Measurements from ENCODE around the gene KCNH1. TPM values are rescaled to one million over a fixed set of nuclear protein-coding genes. Genes with fewer than 3 reads are reported as not detected.

KCNH1 gene
- total and polyA plus RNA-seq, 9 of the 15 experiments (the other 6 are each of a cell fraction or from before 2014, with no cell fraction given), result not detected

DNA sequence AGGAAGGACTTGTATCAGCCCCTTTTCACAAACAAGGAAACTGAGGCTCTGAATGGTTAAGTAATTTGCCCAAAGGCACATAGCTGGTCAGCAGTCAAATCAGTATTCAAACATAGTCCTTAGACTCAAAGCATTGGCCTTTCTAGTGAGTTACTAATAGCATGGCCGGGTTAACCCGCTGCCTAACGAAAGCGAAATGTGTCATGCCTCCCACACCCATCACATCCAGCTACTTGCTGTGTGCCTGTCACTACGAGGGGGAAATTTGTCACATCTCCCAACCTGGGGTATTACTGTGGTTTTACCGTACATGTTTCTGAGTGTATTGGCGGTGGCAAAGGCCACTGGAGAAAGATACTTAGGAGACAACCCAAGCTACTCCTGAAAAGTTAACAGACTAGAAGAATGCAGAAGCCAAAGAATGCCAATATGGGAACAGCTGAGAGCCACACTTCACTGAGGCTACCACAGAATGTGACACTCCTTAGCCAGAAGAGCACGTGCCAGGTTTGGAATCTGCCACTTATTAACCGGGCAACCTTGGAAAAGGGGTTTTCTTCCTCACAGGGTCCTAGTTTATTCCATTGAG, 363.5 kb downstream of the KCNH1 start:
- Histone ChIP-seq H3K9me3 (replicated peaks; ENCODE audit: control insufficient read depth, insufficient read depth, low read depth, low read length) (0 out of 2 replicates have a peak, but pooled peaks cover 1% of the 10 kb centered on the region), H3K27ac (ENCODE audit: extremely low read depth, low read depth, low read length) (no peak overlapping the region), H3K4me1 (replicated peaks in 1 of 2; ENCODE audit: control insufficient read depth in 2 of 2, insufficient read depth in 2 of 2, low read length in 2 of 2) (no peaks in the 10 kb centered on the region), H3K27me3 (ENCODE audit: control insufficient read depth in 2 of 2, insufficient read depth in 2 of 2, low read length in 2 of 2) (no peaks in the 10 kb centered on the region), H3K4me3 (no peak overlapping the region), H3K36me3 (ENCODE audit: control insufficient read depth, insufficient read depth, low read length) (no peaks in the 10 kb centered on the region), H3K9me1 (ENCODE audit: control insufficient read depth, insufficient read depth, low read length) (no peaks in the 10 kb centered on the region), H3K4me2 (ENCODE audit: insufficient read depth, low read length) (no peak overlapping the region), H3K79me2 (ENCODE audit: control insufficient read depth, insufficient read depth, low read length) (no peaks in the 10 kb centered on the region), H2AFZ (ENCODE audit: low read depth, low read length) (no peak overlapping the region), H3K9ac (ENCODE audit: insufficient read depth in 1 of 2, low read depth in 2 of 2, low read length in 2 of 2) (no peak overlapping the region), H4K20me1 (replicated peaks; ENCODE audit: control insufficient read depth, insufficient read depth, low read length) (no peaks in the 10 kb centered on the region)
- ChIA-PET POLR2A (no interaction called here), CTCF (ENCODE audit: low intra/inter-chr PET ratio) (no interaction called here)
- 0% methylated on average over 9 of the region's 9 CpGs for WGBS (ENCODE audit: insufficient coverage, low coverage, missing lambda C conversion rate)
- BruUV-seq (replicated peaks), result no TSS peak
- DNase-seq (ENCODE audit: extremely low read depth in 1 of 4, low spot score in 3 of 4) (no peak), FAIRE-seq (no peak), ATAC-seq (no peak)
- in situ Hi-C loops (cut with MboI), result no loop called here
- TF ChIP-seq RBM22 (IDR thresholded peaks at IDR 0.05; ENCODE audit: low read depth, low read length, poor library complexity, severe bottlenecking) (no peak), FOXP1 (CRISPR knock-in tag; IDR thresholded peaks at IDR 0.05) (no peak), NCOA6 (IDR thresholded peaks at IDR 0.05) (no peak), ZNF12 (CRISPR knock-in tag; IDR thresholded peaks at IDR 0.05) (no peak), NFIX (CRISPR knock-in tag; IDR thresholded peaks at IDR 0.05; ENCODE audit: low read depth) (no peak), STAT5A (IDR thresholded peaks at IDR 0.05; ENCODE audit: borderline replicate concordance, low read length) (no peak), HEY1 (CRISPR knock-in tag; IDR thresholded peaks at IDR 0.05; ENCODE audit: borderline replicate concordance) (no peak), CBX8 (IDR thresholded peaks at IDR 0.05; ENCODE audit: borderline replicate concordance, extremely low read depth, low read depth, low read length, poor library complexity, severe bottlenecking) (no peak), NR2C1 (IDR thresholded peaks at IDR 0.05) (no peak), NR2C1 (tag; IDR thresholded peaks at IDR 0.05) (no peak), FOXM1 (IDR thresholded peaks at IDR 0.05; ENCODE audit: low read depth) (no peak), FOXM1 (CRISPR knock-in tag; IDR thresholded peaks at IDR 0.05; ENCODE audit: low read depth) (no peak), SREBF2 (CRISPR knock-in tag; IDR thresholded peaks at IDR 0.05) (no peak)
- TF ChIP-seq, protein P1, sequence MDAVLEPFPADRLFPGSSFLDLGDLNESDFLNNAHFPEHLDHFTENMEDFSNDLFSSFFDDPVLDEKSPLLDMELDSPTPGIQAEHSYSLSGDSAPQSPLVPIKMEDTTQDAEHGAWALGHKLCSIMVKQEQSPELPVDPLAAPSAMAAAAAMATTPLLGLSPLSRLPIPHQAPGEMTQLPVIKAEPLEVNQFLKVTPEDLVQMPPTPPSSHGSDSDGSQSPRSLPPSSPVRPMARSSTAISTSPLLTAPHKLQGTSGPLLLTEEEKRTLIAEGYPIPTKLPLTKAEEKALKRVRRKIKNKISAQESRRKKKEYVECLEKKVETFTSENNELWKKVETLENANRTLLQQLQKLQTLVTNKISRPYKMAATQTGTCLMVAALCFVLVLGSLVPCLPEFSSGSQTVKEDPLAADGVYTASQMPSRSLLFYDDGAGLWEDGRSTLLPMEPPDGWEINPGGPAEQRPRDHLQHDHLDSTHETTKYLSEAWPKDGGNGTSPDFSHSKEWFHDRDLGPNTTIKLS (IDR thresholded peaks at IDR 0.05; ENCODE audit: borderline replicate concordance, low read depth), result no peak
- intact Hi-C loops (cut with micrococcal nuclease), result no loop called here
